T-helper 2 cell treated with Interferon-gamma antibody and Interleukin-4, amounts not matched to agents 100 ng/mL and 5 ng/mL, for 36 hours (primary cell): Measurements from ENCODE around the gene S100A2. TPM values are rescaled to one million over a fixed set of nuclear protein-coding genes. Genes with fewer than 3 reads are reported as not detected.
"Not testable (repeated sequence)": the region's sequence is repeated elsewhere in the genome, so short reads cannot be mapped to it uniquely, and the experiment has no call there.

Experiments
- intact Hi-C: fragments of 100-400 bp; cut with micrococcal nuclease; formaldehyde crosslinking; loops from one replicate; pipeline ENCODE4 v1.15.1; 2023
- total RNA-seq: library from RNA; stranded (reverse); gene quantifications from 2 replicates; pipeline ENCODE4 v1.2.3, GENCODE V29; 2022

S100A2 gene
- total RNA-seq, 1 donor from 2014 or later, result 0.73 TPM

GRCh38 chr1:153567621-153568366 is 2.1 kb upstream of the S100A2 start:
- intact Hi-C loops, result loop anchor here (1.0 kb wide), 2 partner anchors 34 to 58 kb away; no protein-coding TSS in a partner anchor

DNA sequence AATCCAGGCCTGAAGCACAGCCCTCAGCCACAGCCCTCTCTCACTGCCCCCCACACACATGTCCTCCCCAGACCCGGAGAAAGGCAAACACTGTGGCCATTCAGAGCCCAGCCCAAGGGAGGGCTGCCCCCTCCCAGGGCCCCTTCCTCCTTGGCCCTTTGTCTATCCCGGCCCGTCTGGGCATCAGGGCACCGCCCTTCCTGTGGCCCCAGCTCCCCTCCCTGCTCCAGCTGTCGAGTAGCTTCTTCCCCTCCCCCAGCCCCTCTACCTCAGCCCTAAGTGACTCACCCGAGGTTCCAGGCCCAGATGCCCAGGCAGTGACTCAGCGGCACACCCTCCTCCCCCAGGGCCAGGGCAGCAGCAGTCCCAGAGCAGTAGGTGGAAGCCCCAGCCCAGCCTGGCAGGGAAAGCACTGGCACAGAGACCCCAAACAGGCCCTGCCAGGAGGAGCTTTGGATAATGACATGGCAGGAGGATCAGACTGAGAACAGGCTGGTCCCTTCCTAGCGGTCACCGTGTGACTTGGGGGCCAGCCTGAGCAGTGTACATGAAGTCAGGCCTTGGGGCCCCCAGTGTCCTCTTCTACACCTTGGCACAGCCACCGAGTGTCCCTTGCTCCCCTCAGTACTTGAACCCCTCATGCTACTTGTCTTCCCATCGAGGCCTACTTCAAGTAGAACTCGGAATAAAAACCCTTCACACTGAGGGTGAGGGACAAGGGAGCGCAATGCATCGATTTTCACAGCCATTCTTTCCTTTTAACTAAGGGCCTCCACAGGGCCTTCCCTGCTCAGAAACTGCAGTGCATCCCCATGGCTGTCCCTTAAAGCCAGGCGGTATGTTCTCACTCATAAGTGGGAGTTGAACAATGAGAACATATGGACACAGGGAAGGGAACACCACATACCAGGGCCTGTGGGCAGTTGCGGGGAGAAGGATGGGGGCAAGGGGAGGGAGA is 1.0 kb upstream of the S100A2 start:
- intact Hi-C loops, result loop anchor here (1.0 kb wide), 1 partner anchor 21 kb away; the partner anchor contains the start of gene S100A4

DNA sequence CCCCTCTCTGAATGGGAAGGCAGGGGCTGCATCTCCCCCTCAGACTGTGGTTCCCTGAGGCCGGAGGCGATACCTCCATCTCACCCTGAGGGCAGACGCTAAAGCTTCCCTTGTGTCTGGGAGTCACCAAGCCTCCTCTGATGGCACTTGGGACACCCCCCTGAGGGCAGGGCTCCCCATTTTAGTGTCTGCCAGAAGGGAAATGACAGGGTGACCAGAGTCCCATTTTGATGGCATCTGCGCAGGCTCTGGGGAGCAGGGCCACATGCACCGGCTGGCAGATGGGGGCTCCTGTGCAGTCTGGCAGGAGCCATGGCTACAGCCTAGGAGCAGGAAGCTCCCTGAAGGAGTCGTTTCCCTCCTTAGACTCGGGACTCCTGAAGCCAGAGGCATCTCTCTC is 1.7 kb downstream of the S100A2 start:
- intact Hi-C loops, result no loop called here

DNA sequence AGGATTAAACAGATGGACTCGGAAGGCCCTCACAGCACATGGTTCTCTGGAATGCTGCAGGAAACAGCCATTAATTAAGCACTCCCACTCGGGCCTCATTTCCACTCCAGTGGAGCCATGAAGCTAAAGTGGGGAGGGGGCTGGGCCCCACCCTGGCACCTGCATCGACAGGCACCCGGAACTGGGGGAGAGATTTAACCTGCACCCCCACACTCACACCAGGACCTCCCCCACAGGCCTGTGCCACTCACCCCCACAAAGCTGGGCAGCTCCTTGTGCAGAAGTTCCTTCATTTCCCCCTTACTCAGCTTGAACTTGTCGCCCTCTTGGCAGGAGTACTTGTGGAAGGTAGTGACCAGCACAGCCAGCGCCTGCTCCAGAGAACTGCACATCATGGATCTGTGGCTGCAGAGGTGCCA is 2.2 kb downstream of the S100A2 start:
- intact Hi-C loops, result no loop called here

DNA sequence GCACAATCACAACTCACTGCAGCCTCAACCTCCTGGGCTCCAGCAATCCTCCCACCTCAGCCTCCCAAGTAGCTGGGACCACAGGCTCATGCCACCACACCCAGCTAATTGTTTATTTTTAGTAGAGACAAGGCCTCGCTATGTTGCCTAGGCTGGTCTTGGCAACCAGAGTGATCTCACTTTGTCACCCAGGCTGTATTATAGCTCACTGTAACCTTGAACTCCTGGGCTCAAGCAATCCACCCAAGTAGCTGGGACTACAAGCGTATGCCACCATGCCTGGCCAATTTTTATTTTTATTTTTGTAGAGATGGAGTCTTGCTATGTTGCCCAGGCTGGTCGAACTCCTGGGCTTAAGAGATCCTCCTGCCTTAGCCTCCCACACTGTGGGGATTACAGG is 3.6 kb downstream of the S100A2 start:
- intact Hi-C loops, result not testable (repeated sequence)

GRCh38 chr1:153561466-153561985 is 4.1 kb downstream of the S100A2 start:
- intact Hi-C loops, result no loop called here

- intact Hi-C loops, result no loop called here
These were observed 4.7 kb downstream of the S100A2 start for GRCh38 chr1:153560771-153561465.

- intact Hi-C loops, result no loop called here
These were observed 5.4 kb downstream of the S100A2 start for GRCh38 chr1:153560241-153560640.

- intact Hi-C loops, result no loop called here
These were observed 7.8 kb downstream of the S100A2 start for GRCh38 chr1:153557877-153558276.

GRCh38 chr1:153556348-153556747 is 9.3 kb downstream of the S100A2 start:
- intact Hi-C loops, result no loop called here

DNA sequence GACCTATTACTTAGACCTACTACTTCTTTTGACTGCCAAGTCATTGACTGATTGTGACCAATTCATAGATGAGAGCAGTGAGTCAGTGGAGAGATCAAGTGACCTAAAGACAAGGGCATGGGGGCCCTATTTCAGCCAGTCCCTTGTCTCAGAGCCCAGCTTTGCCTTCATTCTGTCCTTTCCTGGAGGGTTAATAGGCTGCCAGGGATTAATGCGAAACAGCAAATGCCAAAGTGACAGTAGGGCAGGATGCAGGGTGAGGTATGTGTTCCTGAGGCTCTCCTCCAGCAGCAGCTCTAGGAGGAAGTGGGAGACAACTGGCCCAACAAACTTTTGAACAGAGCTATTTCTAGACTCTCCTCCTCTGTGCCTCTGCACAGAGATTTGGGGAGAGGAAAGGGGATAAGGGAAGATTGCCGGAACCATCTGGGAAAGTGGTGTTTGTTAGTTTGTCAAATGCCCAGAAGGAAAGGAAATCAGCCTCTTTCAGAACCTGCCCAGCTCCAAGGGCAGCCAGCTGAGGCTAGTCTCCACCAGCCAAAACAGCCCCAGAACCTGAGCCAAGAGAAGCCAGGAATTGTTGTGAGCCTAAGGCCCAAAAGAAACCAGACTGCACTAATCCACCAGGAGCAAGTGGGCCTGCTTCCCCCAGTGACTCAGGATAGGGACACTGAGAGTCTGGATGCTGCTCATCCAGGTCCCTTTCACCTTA is 11.7 kb downstream of the S100A2 start:
- intact Hi-C loops, result no loop called here

GRCh38 chr1:153553096-153553495 is 12.5 kb downstream of the S100A2 start:
- intact Hi-C loops, result no loop called here

DNA sequence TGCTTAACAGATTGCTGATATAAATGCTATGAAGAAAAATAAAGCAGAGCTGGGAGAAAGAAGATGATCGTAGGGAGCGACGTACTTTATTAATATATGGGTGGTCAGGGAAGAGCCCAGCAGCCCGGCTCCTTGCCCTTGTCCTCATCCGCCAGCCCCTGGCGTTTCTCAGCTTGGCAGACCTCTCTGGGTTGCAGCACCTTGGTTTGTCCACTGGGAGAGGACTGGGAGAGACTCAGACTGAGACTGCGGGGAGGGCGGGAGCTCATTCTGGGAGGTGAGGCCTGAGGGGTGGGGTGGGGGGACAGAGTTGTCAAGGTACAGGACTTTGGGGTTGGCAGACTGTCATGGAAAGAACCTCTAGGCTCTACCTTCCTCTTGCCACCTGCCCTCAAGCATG is 13.3 kb downstream of the S100A2 start:
- intact Hi-C loops, result no loop called here

GRCh38 chr1:153550827-153551500 is 14.7 kb downstream of the S100A2 start:
- intact Hi-C loops, result no loop called here

DNA sequence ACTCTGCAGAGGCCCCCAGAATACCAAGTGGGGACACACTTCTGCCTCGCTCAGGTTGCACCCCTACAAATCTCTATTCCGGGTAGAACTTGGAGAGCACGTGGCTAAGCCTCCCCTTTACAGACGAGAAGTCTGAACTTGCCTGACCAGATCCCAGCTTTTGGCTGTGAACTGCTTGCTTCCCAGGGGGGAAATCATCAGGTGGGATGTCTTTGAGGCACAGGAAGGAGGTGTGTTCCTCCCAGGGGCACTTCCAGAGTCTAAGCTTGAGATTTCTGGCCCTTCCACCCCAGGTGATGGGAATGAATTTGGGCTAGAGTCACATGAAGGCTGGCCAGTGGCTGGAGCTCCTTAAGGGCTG is 15.3 kb downstream of the S100A2 start:
- intact Hi-C loops, result no loop called here

- intact Hi-C loops, result no loop called here
These were observed 15.8 kb downstream of the S100A2 start for GRCh38 chr1:153549741-153550397.

- intact Hi-C loops, result no loop called here
These were observed 16.6 kb downstream of the S100A2 start, which contains the start of gene S100A3 for GRCh38 chr1:153548722-153549688. Gene S100A3 (minus strand): TSS chr1:153549258. CDS start chr1:153548485, 773 bp downstream.
